DOHH2 (cell line): ENCODE data around the gene CAPN3.

Experiments used
- EZH2phosphoT487 ChIP-seq: fragments of 200-600 bp; sonication (generic); IDR thresholded peaks from 2 replicates; pipeline ENCODE4 v1.6.1; 2017; ENCODE audit warnings: borderline replicate concordance, mild to moderate bottlenecking, antibody characterized with exemption, low read length, moderate library complexity, mixed read lengths
- TF ChIP-seq, protein P1 (sequence below): fragments of 200-600 bp; sonication (generic); IDR thresholded peaks from one replicate; pipeline ENCODE4 v1.5.1; 2014; ENCODE audit warnings: antibody characterized with exemption, mild to moderate bottlenecking, low read depth, low read length; ENCODE audit not compliant: poor library complexity, severe bottlenecking

DNA sequence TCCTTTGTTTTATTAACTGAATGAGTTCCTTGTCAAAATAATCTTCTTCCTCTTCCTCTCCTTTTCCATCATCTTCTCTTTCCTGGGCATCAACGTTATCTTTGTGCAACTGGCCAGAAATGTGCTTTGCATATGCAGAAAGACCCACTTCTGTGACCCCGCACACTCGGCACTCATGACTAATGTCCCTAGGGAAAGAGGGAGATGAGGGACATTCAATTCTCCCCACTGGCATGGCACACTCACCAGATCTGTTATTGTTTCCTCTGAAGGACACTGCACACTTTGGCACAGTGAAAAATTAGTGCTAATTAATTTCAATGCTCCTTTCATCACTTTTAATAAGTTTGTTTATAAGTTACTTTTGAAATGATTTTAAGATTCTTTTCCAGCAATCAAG, 97.7 kb downstream of the CAPN3 start:
- TF ChIP-seq, protein P1, sequence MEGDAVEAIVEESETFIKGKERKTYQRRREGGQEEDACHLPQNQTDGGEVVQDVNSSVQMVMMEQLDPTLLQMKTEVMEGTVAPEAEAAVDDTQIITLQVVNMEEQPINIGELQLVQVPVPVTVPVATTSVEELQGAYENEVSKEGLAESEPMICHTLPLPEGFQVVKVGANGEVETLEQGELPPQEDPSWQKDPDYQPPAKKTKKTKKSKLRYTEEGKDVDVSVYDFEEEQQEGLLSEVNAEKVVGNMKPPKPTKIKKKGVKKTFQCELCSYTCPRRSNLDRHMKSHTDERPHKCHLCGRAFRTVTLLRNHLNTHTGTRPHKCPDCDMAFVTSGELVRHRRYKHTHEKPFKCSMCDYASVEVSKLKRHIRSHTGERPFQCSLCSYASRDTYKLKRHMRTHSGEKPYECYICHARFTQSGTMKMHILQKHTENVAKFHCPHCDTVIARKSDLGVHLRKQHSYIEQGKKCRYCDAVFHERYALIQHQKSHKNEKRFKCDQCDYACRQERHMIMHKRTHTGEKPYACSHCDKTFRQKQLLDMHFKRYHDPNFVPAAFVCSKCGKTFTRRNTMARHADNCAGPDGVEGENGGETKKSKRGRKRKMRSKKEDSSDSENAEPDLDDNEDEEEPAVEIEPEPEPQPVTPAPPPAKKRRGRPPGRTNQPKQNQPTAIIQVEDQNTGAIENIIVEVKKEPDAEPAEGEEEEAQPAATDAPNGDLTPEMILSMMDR, result no peak
- TF ChIP-seq EZH2phosphoT487, result no peak
